OCI-LY7 (cell line): ENCODE results near the gene NECAB2.

Experiments
- EZH2phosphoT487 ChIP-seq: fragments of 200-600 bp; sonication (generic); IDR thresholded peaks from 2 replicates; pipeline ENCODE4 v1.6.1; 2018; ENCODE audit warnings: low read depth, borderline replicate concordance, mild to moderate bottlenecking, mixed run types, antibody characterized with exemption, low read length, moderate library complexity, mixed read lengths
- TF ChIP-seq, protein P1 (sequence below): fragments of 200-600 bp; sonication (generic); conservative IDR thresholded peaks from 2 replicates; pipeline ENCODE4 v1.5.1; 2014; ENCODE audit warnings: mild to moderate bottlenecking, antibody characterized with exemption, low read length, moderate library complexity, mixed read lengths

DNA sequence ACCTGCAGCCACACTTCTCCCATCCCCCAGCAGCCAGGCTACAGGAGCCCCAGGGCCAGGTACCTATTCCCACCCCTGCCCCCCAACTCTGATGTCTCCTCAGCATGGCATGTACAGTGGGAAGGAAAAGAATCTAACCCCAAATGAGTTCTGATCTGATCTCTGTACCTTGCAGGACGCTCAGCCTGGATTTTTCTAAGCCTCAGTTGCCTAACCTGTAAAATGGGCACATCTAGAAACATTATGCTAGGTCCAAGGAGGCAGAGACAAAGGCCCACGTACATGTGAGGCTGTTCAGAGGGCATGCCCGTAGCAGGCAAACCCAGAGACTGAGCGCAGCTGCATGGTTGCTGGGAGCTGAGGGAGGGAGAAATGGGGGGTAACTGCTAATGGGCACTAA lies 39.5 kb downstream of the NECAB2 start:
- TF ChIP-seq, protein P1, sequence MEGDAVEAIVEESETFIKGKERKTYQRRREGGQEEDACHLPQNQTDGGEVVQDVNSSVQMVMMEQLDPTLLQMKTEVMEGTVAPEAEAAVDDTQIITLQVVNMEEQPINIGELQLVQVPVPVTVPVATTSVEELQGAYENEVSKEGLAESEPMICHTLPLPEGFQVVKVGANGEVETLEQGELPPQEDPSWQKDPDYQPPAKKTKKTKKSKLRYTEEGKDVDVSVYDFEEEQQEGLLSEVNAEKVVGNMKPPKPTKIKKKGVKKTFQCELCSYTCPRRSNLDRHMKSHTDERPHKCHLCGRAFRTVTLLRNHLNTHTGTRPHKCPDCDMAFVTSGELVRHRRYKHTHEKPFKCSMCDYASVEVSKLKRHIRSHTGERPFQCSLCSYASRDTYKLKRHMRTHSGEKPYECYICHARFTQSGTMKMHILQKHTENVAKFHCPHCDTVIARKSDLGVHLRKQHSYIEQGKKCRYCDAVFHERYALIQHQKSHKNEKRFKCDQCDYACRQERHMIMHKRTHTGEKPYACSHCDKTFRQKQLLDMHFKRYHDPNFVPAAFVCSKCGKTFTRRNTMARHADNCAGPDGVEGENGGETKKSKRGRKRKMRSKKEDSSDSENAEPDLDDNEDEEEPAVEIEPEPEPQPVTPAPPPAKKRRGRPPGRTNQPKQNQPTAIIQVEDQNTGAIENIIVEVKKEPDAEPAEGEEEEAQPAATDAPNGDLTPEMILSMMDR = no peak
- no peak for TF ChIP-seq EZH2phosphoT487
